Mammary epithelial cell (primary cell): ENCODE data around the gene ALDH5A1.

Experiments
- EZH2 ChIP-seq: IDR thresholded peaks from 2 replicates; pipeline ENCODE4 v1.6.1; 2012; ENCODE audit warnings: low read length, inconsistent platforms, borderline replicate concordance
- TF ChIP-seq, protein P1 (sequence below), 2 donors: IDR thresholded peaks in 1 of 2; conservative IDR thresholded peaks in 1 of 2; 2 replicates each; pipeline ENCODE4 v1.5.1; 2011 to 2012; ENCODE audit warnings: inconsistent platforms in 2 of 2, low read length in 2 of 2, mild to moderate bottlenecking in 2 of 2, control low read depth in 1 of 2, low read depth in 1 of 2; ENCODE audit not compliant: insufficient read depth in 1 of 2; ENCODE audit errors: extremely low read depth in 1 of 2

DNA sequence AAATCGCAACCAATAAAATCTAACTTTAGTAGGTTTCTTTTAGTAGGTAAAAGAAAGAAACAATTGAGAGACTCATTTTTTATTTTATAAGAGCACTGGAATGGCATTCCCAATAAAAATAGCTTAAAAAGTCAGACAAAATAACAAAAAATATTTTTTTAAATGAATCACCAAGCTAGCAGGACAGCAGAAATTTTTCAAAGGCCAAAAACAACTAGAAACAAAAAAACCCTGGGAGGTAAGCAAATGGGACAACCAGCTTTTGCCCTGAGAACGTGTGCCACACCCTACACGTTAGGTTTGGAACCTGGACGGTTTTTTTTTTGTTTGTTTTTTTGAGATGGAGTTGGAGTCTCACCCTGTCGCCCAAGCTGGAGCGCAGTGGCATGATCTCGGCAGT lies 25.0 kb upstream of the ALDH5A1 start:
- TF ChIP-seq, protein P1, sequence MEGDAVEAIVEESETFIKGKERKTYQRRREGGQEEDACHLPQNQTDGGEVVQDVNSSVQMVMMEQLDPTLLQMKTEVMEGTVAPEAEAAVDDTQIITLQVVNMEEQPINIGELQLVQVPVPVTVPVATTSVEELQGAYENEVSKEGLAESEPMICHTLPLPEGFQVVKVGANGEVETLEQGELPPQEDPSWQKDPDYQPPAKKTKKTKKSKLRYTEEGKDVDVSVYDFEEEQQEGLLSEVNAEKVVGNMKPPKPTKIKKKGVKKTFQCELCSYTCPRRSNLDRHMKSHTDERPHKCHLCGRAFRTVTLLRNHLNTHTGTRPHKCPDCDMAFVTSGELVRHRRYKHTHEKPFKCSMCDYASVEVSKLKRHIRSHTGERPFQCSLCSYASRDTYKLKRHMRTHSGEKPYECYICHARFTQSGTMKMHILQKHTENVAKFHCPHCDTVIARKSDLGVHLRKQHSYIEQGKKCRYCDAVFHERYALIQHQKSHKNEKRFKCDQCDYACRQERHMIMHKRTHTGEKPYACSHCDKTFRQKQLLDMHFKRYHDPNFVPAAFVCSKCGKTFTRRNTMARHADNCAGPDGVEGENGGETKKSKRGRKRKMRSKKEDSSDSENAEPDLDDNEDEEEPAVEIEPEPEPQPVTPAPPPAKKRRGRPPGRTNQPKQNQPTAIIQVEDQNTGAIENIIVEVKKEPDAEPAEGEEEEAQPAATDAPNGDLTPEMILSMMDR (conservative IDR thresholded peaks at IDR 0.05 in 1 of 2, IDR thresholded peaks at IDR 0.05 in 1 of 2; ENCODE audit: extremely low read depth in 1 of 2, insufficient read depth in 1 of 2, low read depth in 1 of 2, low read length in 2 of 2): no peak
- no peak for TF ChIP-seq EZH2
